Coronary artery (tissue), 2 donors: Measurements from ENCODE around the gene ALPK3.

Experiments
- DNase-seq: peaks from one replicate; pipeline ENCODE4 v3.0.0-alpha.2; 2017; ENCODE audit warnings: low spot score
- H3K27ac ChIP-seq, 2 donors: fragments of 200-600 bp; sonication (generic); one replicate each; pipeline ENCODE4 v1.5.1; 2016 to 2019
- H3K4me3 ChIP-seq: fragments of 200-600 bp; sonication (generic); 2 replicates; pipeline ENCODE4 v1.5.1; 2016; ENCODE audit warnings: mild to moderate bottlenecking, moderate library complexity
- TF ChIP-seq, protein P1 (sequence below): fragments of 200-600 bp; sonication (generic); IDR thresholded peaks from one replicate; pipeline ENCODE4 v1.5.1; 2019; ENCODE audit warnings: antibody characterized with exemption

ALPK3 gene

DNA sequence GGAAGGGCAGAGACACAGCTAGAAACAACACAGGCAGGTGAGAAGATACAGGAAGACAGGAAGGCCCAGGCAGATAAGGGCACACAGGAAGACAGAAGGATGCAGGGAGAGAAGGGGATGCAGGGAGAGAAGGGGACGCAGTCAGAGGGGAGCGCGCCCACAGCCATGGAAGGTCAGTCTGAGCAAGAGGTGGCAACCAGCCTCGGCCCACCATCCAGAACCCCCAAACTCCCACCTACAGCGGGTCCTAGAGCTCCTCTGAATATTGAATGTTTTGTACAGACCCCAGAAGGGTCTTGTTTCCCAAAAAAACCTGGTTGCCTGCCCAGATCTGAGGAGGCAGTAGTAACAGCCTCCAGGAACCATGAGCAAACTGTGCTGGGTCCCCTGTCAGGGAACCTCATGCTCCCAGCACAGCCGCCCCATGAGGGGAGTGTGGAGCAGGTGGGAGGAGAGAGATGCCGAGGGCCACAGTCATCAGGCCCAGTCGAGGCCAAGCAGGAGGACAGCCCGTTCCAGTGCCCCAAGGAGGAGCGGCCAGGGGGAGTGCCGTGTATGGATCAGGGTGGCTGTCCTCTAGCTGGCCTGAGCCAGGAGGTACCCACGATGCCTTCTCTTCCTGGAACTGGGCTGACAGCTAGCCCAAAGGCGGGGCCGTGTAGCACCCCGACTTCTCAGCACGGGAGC, 39.7 kb downstream of the ALPK3 start:
- Histone ChIP-seq H3K27ac (no peak overlapping the region), H3K4me3 (no peak overlapping the region)
- peak; percentile 57 for DNase-seq
- TF ChIP-seq, protein P1, sequence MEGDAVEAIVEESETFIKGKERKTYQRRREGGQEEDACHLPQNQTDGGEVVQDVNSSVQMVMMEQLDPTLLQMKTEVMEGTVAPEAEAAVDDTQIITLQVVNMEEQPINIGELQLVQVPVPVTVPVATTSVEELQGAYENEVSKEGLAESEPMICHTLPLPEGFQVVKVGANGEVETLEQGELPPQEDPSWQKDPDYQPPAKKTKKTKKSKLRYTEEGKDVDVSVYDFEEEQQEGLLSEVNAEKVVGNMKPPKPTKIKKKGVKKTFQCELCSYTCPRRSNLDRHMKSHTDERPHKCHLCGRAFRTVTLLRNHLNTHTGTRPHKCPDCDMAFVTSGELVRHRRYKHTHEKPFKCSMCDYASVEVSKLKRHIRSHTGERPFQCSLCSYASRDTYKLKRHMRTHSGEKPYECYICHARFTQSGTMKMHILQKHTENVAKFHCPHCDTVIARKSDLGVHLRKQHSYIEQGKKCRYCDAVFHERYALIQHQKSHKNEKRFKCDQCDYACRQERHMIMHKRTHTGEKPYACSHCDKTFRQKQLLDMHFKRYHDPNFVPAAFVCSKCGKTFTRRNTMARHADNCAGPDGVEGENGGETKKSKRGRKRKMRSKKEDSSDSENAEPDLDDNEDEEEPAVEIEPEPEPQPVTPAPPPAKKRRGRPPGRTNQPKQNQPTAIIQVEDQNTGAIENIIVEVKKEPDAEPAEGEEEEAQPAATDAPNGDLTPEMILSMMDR: no peak

DNA sequence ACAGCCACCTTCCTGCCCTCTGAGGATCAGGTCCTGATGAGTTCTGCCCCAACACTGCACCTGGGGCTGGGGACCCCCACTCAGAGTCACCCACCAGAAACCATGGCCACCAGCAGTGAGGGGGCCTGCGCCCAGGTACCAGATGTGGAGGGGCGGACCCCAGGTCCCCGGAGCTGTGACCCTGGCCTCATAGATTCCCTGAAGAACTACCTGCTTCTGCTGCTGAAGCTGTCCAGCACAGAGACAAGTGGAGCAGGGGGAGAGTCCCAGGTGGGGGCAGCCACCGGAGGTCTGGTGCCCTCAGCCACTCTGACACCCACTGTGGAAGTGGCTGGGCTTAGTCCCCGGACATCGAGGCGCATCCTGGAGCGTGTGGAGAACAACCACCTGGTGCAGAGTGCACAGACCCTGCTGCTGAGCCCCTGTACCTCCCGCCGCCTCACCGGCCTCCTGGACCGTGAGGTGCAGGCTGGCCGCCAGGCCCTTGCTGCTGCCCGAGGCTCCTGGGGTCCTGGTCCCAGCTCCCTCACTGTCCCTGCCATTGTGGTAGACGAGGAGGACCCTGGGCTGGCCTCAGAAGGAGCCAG, 40.4 kb downstream of the ALPK3 start:
- no peak overlapping the region for H3K27ac ChIP-seq
- TF ChIP-seq, protein P1: no peak
- no peak overlapping the region for H3K4me3 ChIP-seq
- peak; percentile 71 for DNase-seq

GRCh38 chr15:84858231-84858630, 41.1 kb downstream of the ALPK3 start:
- no peak overlapping the region for H3K4me3 ChIP-seq
- TF ChIP-seq, protein P1: no peak
- DNase-seq: peak; percentile 67
- H3K27ac ChIP-seq: no peak overlapping the region

DNA sequence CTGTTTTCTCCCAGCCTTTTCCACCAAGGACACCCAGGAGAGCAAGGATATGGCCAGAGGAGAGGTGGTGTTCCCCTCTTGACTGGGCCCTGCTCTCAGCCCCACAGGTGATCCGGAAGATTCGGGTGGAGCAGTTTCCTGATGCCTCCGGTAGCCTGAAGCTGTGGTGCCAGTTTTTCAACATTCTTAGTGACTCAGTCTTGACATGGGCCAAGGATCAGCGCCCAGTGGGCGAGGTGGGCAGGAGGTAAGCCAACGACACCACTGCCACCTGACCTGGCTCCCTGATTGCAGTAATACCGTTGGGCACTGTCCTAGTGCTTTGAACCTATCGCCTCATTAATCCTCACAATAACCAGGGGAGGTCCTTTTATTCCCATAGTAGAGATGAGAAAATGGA, 42.0 kb downstream of the ALPK3 start:
- TF ChIP-seq, protein P1: no peak
- Histone ChIP-seq H3K4me3 (no peak overlapping the region), H3K27ac (no peak overlapping the region)
- no peak for DNase-seq

GRCh38 chr15:84859651-84860050, 42.5 kb downstream of the ALPK3 start:
- Histone ChIP-seq H3K4me3 (no peak overlapping the region), H3K27ac (no peak overlapping the region)
- TF ChIP-seq, protein P1: no peak
- peak; percentile 65 for DNase-seq

GRCh38 chr15:84861781-84862180, 44.6 kb downstream of the ALPK3 start:
- no peak overlapping the region for H3K27ac ChIP-seq
- TF ChIP-seq, protein P1: no peak
- DNase-seq: no peak

More at GRCh38 chr15:84861781-84862180, 44.6 kb downstream of the ALPK3 start:
- no peak overlapping the region for H3K4me3 ChIP-seq
